Heart left ventricle (tissue), 13 donors: Measurements from ENCODE around the gene MRTFA.

Source experiments
- POLR2A ChIP-seq, 2 donors: fragments of 450-650 bp; IDR thresholded peaks; one replicate each; pipeline ENCODE4 v1.6.1; 2017; ENCODE audit warnings: antibody characterized with exemption in 2 of 2, mild to moderate bottlenecking in 2 of 2, moderate library complexity in 2 of 2
- TF ChIP-seq, protein P1 (sequence below), 12 donors: fragments of 200-600 bp; sonication (generic) in 4 of 12; IDR thresholded peaks; one replicate each; pipeline versions ENCODE4 v1.5.0 to v1.8.0; 2018 to 2022; ENCODE audit warnings: antibody characterized with exemption in 12 of 12, mild to moderate bottlenecking in 5 of 12
- donor health status: ischemic (EF 13 %, LVEDD 7.1; RV severe dilation, severe dysfunction).
- donor health status: DM: no; HTN: yes; CAD: no.
- donor health status: DM: no; HTN: no; CAD: no.
- donor health status: ischemic (EF 25% LVEDD 6.9; RV normal size, moderate dysfunction).
- donor health status: ischemic (EF 25% LVEDD 5.7; RV mildly dilated, moderate dysfunction).
- donor health status: ischemic (EF 35%, LVEDD 5.7; RV mildly dilated, moderate dysfunction).
- donor health status: nonischemic (EF 11% LVEDD 7.7; RV severe dilation, severe dysfunction).
- donor health status: DM: yes; HTN: yes; CAD: no.
- donor health status: PGD.
- donor health status: ischemic (EF 29% LVEDD 5.4; RV normal size, mild dysfunction).
- donor health status: nonischemic (EF 23%, LVEDD 6.1; RV moderate dilation, normal function).

DNA sequence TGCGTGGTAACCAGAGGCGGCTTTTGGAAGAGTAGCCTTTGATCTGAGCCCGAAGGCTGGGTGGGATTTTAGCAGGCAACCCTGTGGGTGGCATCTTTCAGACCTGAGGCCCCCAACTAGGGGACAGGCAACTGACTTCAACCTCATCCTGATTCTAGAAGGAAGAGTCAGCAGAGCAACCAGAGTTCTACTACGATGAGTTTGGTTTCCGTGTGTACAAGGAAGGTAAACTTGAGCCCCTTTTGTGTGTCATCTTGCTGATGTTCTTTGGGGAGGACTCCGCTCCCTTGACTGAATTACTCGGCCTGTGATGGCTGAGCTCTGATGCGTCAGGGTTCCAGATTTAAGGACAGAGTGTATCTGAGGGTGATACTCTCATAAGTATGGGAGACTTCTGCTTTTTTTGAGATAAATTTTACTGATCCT, 234.5 kb downstream of the MRTFA start:
- TF ChIP-seq, protein P1, sequence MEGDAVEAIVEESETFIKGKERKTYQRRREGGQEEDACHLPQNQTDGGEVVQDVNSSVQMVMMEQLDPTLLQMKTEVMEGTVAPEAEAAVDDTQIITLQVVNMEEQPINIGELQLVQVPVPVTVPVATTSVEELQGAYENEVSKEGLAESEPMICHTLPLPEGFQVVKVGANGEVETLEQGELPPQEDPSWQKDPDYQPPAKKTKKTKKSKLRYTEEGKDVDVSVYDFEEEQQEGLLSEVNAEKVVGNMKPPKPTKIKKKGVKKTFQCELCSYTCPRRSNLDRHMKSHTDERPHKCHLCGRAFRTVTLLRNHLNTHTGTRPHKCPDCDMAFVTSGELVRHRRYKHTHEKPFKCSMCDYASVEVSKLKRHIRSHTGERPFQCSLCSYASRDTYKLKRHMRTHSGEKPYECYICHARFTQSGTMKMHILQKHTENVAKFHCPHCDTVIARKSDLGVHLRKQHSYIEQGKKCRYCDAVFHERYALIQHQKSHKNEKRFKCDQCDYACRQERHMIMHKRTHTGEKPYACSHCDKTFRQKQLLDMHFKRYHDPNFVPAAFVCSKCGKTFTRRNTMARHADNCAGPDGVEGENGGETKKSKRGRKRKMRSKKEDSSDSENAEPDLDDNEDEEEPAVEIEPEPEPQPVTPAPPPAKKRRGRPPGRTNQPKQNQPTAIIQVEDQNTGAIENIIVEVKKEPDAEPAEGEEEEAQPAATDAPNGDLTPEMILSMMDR (IDR thresholded peaks at IDR 0.05) = no peak
- no peak for TF ChIP-seq POLR2A (IDR thresholded peaks at IDR 0.05)
